Measurements from ENCODE around the gene CLSTN2.

GRCh38 chr3:140505213-140505612 lies 570.2 kb downstream of the CLSTN2 start:
- TF ChIP-seq, protein P1, sequence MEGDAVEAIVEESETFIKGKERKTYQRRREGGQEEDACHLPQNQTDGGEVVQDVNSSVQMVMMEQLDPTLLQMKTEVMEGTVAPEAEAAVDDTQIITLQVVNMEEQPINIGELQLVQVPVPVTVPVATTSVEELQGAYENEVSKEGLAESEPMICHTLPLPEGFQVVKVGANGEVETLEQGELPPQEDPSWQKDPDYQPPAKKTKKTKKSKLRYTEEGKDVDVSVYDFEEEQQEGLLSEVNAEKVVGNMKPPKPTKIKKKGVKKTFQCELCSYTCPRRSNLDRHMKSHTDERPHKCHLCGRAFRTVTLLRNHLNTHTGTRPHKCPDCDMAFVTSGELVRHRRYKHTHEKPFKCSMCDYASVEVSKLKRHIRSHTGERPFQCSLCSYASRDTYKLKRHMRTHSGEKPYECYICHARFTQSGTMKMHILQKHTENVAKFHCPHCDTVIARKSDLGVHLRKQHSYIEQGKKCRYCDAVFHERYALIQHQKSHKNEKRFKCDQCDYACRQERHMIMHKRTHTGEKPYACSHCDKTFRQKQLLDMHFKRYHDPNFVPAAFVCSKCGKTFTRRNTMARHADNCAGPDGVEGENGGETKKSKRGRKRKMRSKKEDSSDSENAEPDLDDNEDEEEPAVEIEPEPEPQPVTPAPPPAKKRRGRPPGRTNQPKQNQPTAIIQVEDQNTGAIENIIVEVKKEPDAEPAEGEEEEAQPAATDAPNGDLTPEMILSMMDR (IDR thresholded peaks at IDR 0.05): no peak
- no peak for TF ChIP-seq POLR2A (IDR thresholded peaks at IDR 0.05)

All from vagina (tissue), 2 donors.